Activated CD4-positive, alpha-beta memory T cell treated with anti-CD3 and anti-CD28 coated beads, Interleukin-2, amount 10 ng/mL, durations not matched to agents 7 days and 5 days (primary cell): Measurements from ENCODE around the gene FBXL4. TPM values are rescaled to one million over a fixed set of nuclear protein-coding genes. Genes with fewer than 3 reads are reported as not detected.

Experiments
- CTCF ChIA-PET: fragments of 350-600 bp; sonication (Branson Sonifier 250); formaldehyde crosslinking; loops from one replicate; lab custom pipeline; 2021; ENCODE audit warnings: antibody characterized with exemption, inconsistent platforms; lab: Charles Lee
- POLR2A ChIA-PET: fragments of 350-600 bp; sonication (Branson Sonifier 250); formaldehyde crosslinking; loops from one replicate; lab custom pipeline; 2021; ENCODE audit warnings: antibody characterized with exemption; lab: Charles Lee
- DNase-seq: peaks from one replicate; pipeline ENCODE4 v3.0.0-alpha.2; 2020
- H3K27ac Mint-ChIP-seq: one replicate; pipeline ENCODE4 v1.8.0; 2021; ENCODE audit warnings: mild to moderate bottlenecking, mixed read lengths
- H3K27me3 Mint-ChIP-seq: one replicate; pipeline ENCODE4 v1.8.0; 2021; ENCODE audit warnings: mixed read lengths
- H3K36me3 Mint-ChIP-seq: one replicate; pipeline ENCODE4 v1.8.0; 2021; ENCODE audit warnings: low read depth, mixed read lengths
- H3K4me1 Mint-ChIP-seq: one replicate; pipeline ENCODE4 v1.8.0; 2021; ENCODE audit warnings: mixed read lengths
- H3K4me3 Mint-ChIP-seq: one replicate; pipeline ENCODE4 v1.8.0; 2021; ENCODE audit warnings: mild to moderate bottlenecking, mixed read lengths
- H3K9me3 Mint-ChIP-seq: one replicate; pipeline ENCODE4 v1.8.0; 2021; ENCODE audit warnings: mixed read lengths
- total RNA-seq, 2 experiments: library from RNA; stranded (reverse); gene quantifications; one replicate each; pipeline ENCODE4 v1.2.3, GENCODE V29; 2021

Gene FBXL4
- 10 to 100 TPM; 11.5 to 12.1 TPM for total RNA-seq

GRCh38 chr6:98947411-98948292 is at the start of gene FBXL4:
Gene FBXL4, minus strand, starts transcription at chr6:98947946. Its CDS starts 20,958 bp downstream, at chr6:98926988.
- DNase-seq, result peak; percentile 82
- peak within 1 kb of the TSS; percentile 92 for H3K4me3 Mint-ChIP-seq
- peaks cover 17% of the 10 kb centered on the region for H3K4me1 Mint-ChIP-seq
- peak within 1 kb of the TSS; percentile 85 for H3K27ac Mint-ChIP-seq
- peaks cover 11% of the 10 kb centered on the region for H3K36me3 Mint-ChIP-seq
- H3K9me3 Mint-ChIP-seq, result peaks cover 3% of the 10 kb centered on the region
- peaks cover 22% of the 10 kb centered on the region for H3K27me3 Mint-ChIP-seq
- ChIA-PET POLR2A (interaction anchor here (1.0 to 1.7 kb wide), 5 partner anchors 17 to 620 kb away, joined by 3 to 5 read pairs (median 3); partner anchors contain the start of gene CCNC), CTCF (no interaction called here)

GRCh38 chr6:98995116-98995515 is 47.4 kb upstream of the FBXL4 start:
- Mint-ChIP-seq H3K27ac (no peak overlapping the region), H3K36me3 (no peaks in the 10 kb centered on the region), H3K27me3 (peaks cover 9% of the 10 kb centered on the region), H3K4me1 (no peaks in the 10 kb centered on the region), H3K4me3 (no peak overlapping the region), H3K9me3 (no peaks in the 10 kb centered on the region)
- DNase-seq, result no peak
- CTCF ChIA-PET, result no interaction called here
- POLR2A ChIA-PET, result no interaction called here

GRCh38 chr6:98992535-98992934 is 44.8 kb upstream of the FBXL4 start:
- ChIA-PET POLR2A (no interaction called here), CTCF (no interaction called here)
- Mint-ChIP-seq H3K4me3 (no peak overlapping the region), H3K36me3 (no peaks in the 10 kb centered on the region), H3K27me3 (peaks cover 9% of the 10 kb centered on the region), H3K4me1 (no peaks in the 10 kb centered on the region), H3K9me3 (no peaks in the 10 kb centered on the region), H3K27ac (no peak overlapping the region)
- DNase-seq, result no peak

GRCh38 chr6:98986071-98986615 is 38.4 kb upstream of the FBXL4 start:
- Mint-ChIP-seq H3K27ac (no peak overlapping the region), H3K9me3 (no peaks in the 10 kb centered on the region), H3K4me3 (no peak overlapping the region), H3K36me3 (no peaks in the 10 kb centered on the region), H3K4me1 (no peaks in the 10 kb centered on the region), H3K27me3 (peaks cover 15% of the 10 kb centered on the region)
- POLR2A ChIA-PET, result no interaction called here
- no peak for DNase-seq
- CTCF ChIA-PET, result no interaction called here

- POLR2A ChIA-PET, result no interaction called here
- Mint-ChIP-seq H3K27me3 (peaks cover 15% of the 10 kb centered on the region), H3K4me3 (no peak overlapping the region), H3K36me3 (no peaks in the 10 kb centered on the region), H3K27ac (no peak overlapping the region), H3K4me1 (no peaks in the 10 kb centered on the region), H3K9me3 (no peaks in the 10 kb centered on the region)
- CTCF ChIA-PET, result interaction anchor here (1.2 kb wide), 1 partner anchor 134 kb away, joined by 3 read pairs; no protein-coding TSS in a partner anchor
- no peak for DNase-seq
These were observed 37.6 kb upstream of the FBXL4 start for GRCh38 chr6:98985391-98985790.

GRCh38 chr6:98984121-98984520 is 36.4 kb upstream of the FBXL4 start:
- no peaks in the 10 kb centered on the region for H3K4me1 Mint-ChIP-seq
- H3K36me3 Mint-ChIP-seq, result no peaks in the 10 kb centered on the region
- H3K27ac Mint-ChIP-seq, result no peak overlapping the region
- DNase-seq, result no peak
- no peaks in the 10 kb centered on the region for H3K9me3 Mint-ChIP-seq
- peaks cover 15% of the 10 kb centered on the region for H3K27me3 Mint-ChIP-seq
- no peak overlapping the region for H3K4me3 Mint-ChIP-seq
- CTCF ChIA-PET, result interaction anchor here (1.2 kb wide), 1 partner anchor 135 kb away, joined by 3 read pairs; no protein-coding TSS in a partner anchor
- POLR2A ChIA-PET, result no interaction called here

- ChIA-PET CTCF (no interaction called here), POLR2A (no interaction called here)
- no peaks in the 10 kb centered on the region for H3K9me3 Mint-ChIP-seq
- DNase-seq, result no peak
- no peak overlapping the region for H3K4me3 Mint-ChIP-seq
- H3K36me3 Mint-ChIP-seq, result no peaks in the 10 kb centered on the region
- H3K27me3 Mint-ChIP-seq, result peaks cover 12% of the 10 kb centered on the region
- H3K4me1 Mint-ChIP-seq, result no peaks in the 10 kb centered on the region
- H3K27ac Mint-ChIP-seq, result no peak overlapping the region
These were observed 33.7 kb upstream of the FBXL4 start for GRCh38 chr6:98981473-98981872.

GRCh38 chr6:98980819-98981218 is 33.1 kb upstream of the FBXL4 start:
- ChIA-PET POLR2A (no interaction called here), CTCF (no interaction called here)
- peaks cover 9% of the 10 kb centered on the region for H3K27me3 Mint-ChIP-seq
- DNase-seq, result no peak
- H3K9me3 Mint-ChIP-seq, result no peaks in the 10 kb centered on the region
- no peak overlapping the region for H3K4me3 Mint-ChIP-seq
- no peaks in the 10 kb centered on the region for H3K4me1 Mint-ChIP-seq
- no peak overlapping the region for H3K27ac Mint-ChIP-seq
- H3K36me3 Mint-ChIP-seq, result no peaks in the 10 kb centered on the region

GRCh38 chr6:98977671-98978292 is 30.0 kb upstream of the FBXL4 start:
- Mint-ChIP-seq H3K9me3 (no peaks in the 10 kb centered on the region), H3K4me1 (no peaks in the 10 kb centered on the region), H3K27me3 (no peaks in the 10 kb centered on the region), H3K27ac (no peak overlapping the region), H3K4me3 (no peak overlapping the region), H3K36me3 (no peaks in the 10 kb centered on the region)
- ChIA-PET CTCF (no interaction called here), POLR2A (no interaction called here)
- no peak for DNase-seq

GRCh38 chr6:98976674-98977385 is 29.1 kb upstream of the FBXL4 start:
- CTCF ChIA-PET, result no interaction called here
- no peak overlapping the region for H3K27ac Mint-ChIP-seq
- H3K4me1 Mint-ChIP-seq, result no peaks in the 10 kb centered on the region
- POLR2A ChIA-PET, result no interaction called here
- no peak overlapping the region for H3K4me3 Mint-ChIP-seq
- H3K36me3 Mint-ChIP-seq, result no peaks in the 10 kb centered on the region
- no peak for DNase-seq
- no peaks in the 10 kb centered on the region for H3K9me3 Mint-ChIP-seq
- H3K27me3 Mint-ChIP-seq, result no peaks in the 10 kb centered on the region

- Mint-ChIP-seq H3K36me3 (no peaks in the 10 kb centered on the region), H3K4me3 (no peak overlapping the region), H3K27ac (no peak overlapping the region), H3K27me3 (no peaks in the 10 kb centered on the region), H3K4me1 (no peaks in the 10 kb centered on the region), H3K9me3 (no peaks in the 10 kb centered on the region)
- DNase-seq, result no peak
- POLR2A ChIA-PET, result no interaction called here
- CTCF ChIA-PET, result no interaction called here
These were observed 27.7 kb upstream of the FBXL4 start for GRCh38 chr6:98975421-98975820.

GRCh38 chr6:98974309-98974708 is 26.6 kb upstream of the FBXL4 start:
- Mint-ChIP-seq H3K4me1 (no peaks in the 10 kb centered on the region), H3K4me3 (no peak overlapping the region), H3K9me3 (no peaks in the 10 kb centered on the region), H3K36me3 (no peaks in the 10 kb centered on the region), H3K27me3 (no peaks in the 10 kb centered on the region), H3K27ac (no peak overlapping the region)
- DNase-seq, result no peak
- CTCF ChIA-PET, result no interaction called here
- POLR2A ChIA-PET, result no interaction called here

- Mint-ChIP-seq H3K27me3 (no peaks in the 10 kb centered on the region), H3K9me3 (no peaks in the 10 kb centered on the region), H3K36me3 (no peaks in the 10 kb centered on the region), H3K27ac (no peak overlapping the region), H3K4me1 (no peaks in the 10 kb centered on the region), H3K4me3 (no peak overlapping the region)
- ChIA-PET CTCF (no interaction called here), POLR2A (no interaction called here)
- no peak for DNase-seq
These were observed 25.8 kb upstream of the FBXL4 start for GRCh38 chr6:98973571-98973970.
